Left lung (tissue), 10 donors: ENCODE data around the gene PITPNM3. TPM values are rescaled to one million over a fixed set of nuclear protein-coding genes. Genes with fewer than 3 reads are reported as not detected.

Experiments
- ATAC-seq: fragments of 200-7000 bp; cut with Tn5 transposase; one replicate; pipeline ENCODE4 v1.9.1; 2020; ENCODE audit warnings: moderate library complexity
- DNase-seq, 4 donors: peaks; one replicate each; pipeline ENCODE4 v3.0.0-alpha.2; 2013 to 2020
- H3K27ac ChIP-seq, 2 donors: fragments of 200-600 bp; sonication (generic) in 1 of 2; one replicate each; pipeline versions ENCODE4 v1.5.0 to v1.8.0; 2020 to 2021
- H3K27me3 ChIP-seq, 2 donors: fragments of 200-600 bp; sonication (generic) in 1 of 2; one replicate each; pipeline versions ENCODE4 v1.5.0 to v1.8.0; 2020 to 2021
- H3K36me3 ChIP-seq, 2 donors: fragments of 200-600 bp; sonication (generic) in 1 of 2; one replicate each; pipeline versions ENCODE4 v1.5.0 to v1.8.0; 2020 to 2021
- H3K4me1 ChIP-seq, 2 donors: fragments of 200-600 bp; one replicate each; pipeline ENCODE4 v1.8.0; 2021
- H3K4me3 ChIP-seq, 2 donors: fragments of 200-600 bp; sonication (generic) in 1 of 2; one replicate each; pipeline versions ENCODE4 v1.5.0 to v1.8.0; 2020 to 2021; ENCODE audit warnings: mild to moderate bottlenecking in 1 of 2
- H3K9me3 ChIP-seq, 2 donors: fragments of 200-600 bp; sonication (generic) in 1 of 2; one replicate each; pipeline versions ENCODE4 v1.5.0 to v1.8.0; 2020 to 2021
- intact Hi-C, 2 donors: fragments of 100-400 bp; cut with DNase I; formaldehyde crosslinking; loops; one replicate each; pipeline versions ENCODE4 v1.11.2 to v1.14.2; 2022
- polyA plus RNA-seq, 6 donors: library from polyadenylated mRNA; unstranded; fragments of 120-200 nt; gene quantifications; one replicate each; pipeline ENCODE4 v1.2.1, GENCODE V29; 2013; ENCODE audit not compliant: insufficient read length in 6 of 6
- total RNA-seq, 2 donors: library from RNA; stranded (reverse); fragmentation: NEBNext Ultra II Directional; extraction: Animal tissue kit (Norgen Biotek cat#: 25700); gene quantifications; one replicate each; pipeline ENCODE4 v1.2.1, GENCODE V29; 2021
- TF ChIP-seq, protein P1 (sequence below), 2 donors: fragments of 200-600 bp; sonication (generic) in 1 of 2; IDR thresholded peaks; one replicate each; pipeline versions ENCODE4 v1.5.0 to v1.8.0; 2021; ENCODE audit warnings: antibody characterized with exemption in 2 of 2
- donor health status: DM: no; HTN: yes; CAD: no.
- donor health status: DM: no; HTN: no; CAD: no.

The PITPNM3 gene
- total and polyA plus RNA-seq, 8 donors, result 3.6 to 13.8 (median 5.8) TPM

GRCh38 chr17:6592173-6592572 is 35.8 kb upstream of the PITPNM3 start:
- H3K36me3 ChIP-seq, result peaks cover 9 to 73% of the 10 kb centered on the region in 2 donors
- intact Hi-C loops, result no loop called here

GRCh38 chr17:6591599-6592158 is 35.3 kb upstream of the PITPNM3 start:
- TF ChIP-seq, protein P1, sequence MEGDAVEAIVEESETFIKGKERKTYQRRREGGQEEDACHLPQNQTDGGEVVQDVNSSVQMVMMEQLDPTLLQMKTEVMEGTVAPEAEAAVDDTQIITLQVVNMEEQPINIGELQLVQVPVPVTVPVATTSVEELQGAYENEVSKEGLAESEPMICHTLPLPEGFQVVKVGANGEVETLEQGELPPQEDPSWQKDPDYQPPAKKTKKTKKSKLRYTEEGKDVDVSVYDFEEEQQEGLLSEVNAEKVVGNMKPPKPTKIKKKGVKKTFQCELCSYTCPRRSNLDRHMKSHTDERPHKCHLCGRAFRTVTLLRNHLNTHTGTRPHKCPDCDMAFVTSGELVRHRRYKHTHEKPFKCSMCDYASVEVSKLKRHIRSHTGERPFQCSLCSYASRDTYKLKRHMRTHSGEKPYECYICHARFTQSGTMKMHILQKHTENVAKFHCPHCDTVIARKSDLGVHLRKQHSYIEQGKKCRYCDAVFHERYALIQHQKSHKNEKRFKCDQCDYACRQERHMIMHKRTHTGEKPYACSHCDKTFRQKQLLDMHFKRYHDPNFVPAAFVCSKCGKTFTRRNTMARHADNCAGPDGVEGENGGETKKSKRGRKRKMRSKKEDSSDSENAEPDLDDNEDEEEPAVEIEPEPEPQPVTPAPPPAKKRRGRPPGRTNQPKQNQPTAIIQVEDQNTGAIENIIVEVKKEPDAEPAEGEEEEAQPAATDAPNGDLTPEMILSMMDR (IDR thresholded peaks at IDR 0.05), result no peak
- peak overlapping the region; percentile 50 to 66 for H3K27ac ChIP-seq
- H3K4me1 ChIP-seq, result peaks cover 2 to 6% of the 10 kb centered on the region in 2 donors
- H3K27me3 ChIP-seq, result no peaks in the 10 kb centered on the region
- no peaks in the 10 kb centered on the region for H3K9me3 ChIP-seq
- H3K36me3 ChIP-seq, result peaks cover 9 to 78% of the 10 kb centered on the region in 2 donors
- ATAC-seq (peak; percentile 78), DNase-seq (no peak)
- H3K4me3 ChIP-seq, result no peak overlapping the region
- intact Hi-C loops, result no loop called here

More at GRCh38 chr17:6592173-6592572, 35.8 kb upstream of the PITPNM3 start:
- Histone ChIP-seq H3K4me3 (no peak overlapping the region), H3K27ac (peak overlapping the region in 1 of 2 donors; percentile 66), H3K27me3 (no peaks in the 10 kb centered on the region), H3K9me3 (no peaks in the 10 kb centered on the region), H3K4me1 (peaks cover 2 to 6% of the 10 kb centered on the region in 2 donors)
- TF ChIP-seq, protein P1 (IDR thresholded peaks at IDR 0.05), result no peak
- ATAC-seq (peak; percentile 91), DNase-seq (peak in 1 of 4 donors; percentile 53)

DNA sequence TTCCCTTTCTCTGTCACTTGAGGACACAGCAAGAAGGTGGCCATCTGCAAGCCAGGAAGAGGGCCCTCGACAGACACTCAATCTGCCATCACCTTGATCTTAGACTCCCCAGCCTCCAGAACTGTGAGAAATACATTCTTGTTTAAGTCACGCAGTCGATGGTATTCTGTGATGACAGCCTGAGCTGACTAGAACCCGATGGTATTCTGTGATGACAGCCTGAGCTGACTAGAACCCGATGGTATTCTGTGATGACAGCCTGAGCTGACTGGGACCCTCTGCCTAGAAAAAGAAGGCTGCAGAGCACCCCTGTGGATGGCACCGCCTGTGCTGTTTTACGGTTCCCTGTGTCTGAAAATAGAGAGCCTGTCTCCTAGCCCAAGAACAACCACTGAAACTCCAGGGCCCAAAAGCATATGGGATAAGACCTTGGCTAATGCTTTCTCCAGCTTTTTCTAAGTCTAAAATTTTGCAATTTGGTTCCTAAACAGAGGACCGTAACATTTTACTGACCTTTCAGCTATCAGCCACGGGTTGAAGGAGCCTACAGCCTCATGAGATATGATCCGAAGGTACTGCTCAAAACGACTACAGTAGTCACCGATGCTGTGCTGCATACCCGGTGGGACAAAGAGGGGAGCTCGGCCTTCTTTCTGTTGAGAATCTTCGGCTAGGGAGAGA is 33.1 kb upstream of the PITPNM3 start:
- peaks cover 0 to 8% of the 10 kb centered on the region in 2 donors for H3K9me3 ChIP-seq
- no peak overlapping the region for H3K4me3 ChIP-seq
- no peak overlapping the region for H3K27ac ChIP-seq
- DNase-seq, result no peak
- no peaks in the 10 kb centered on the region for H3K27me3 ChIP-seq
- TF ChIP-seq, protein P1 (IDR thresholded peaks at IDR 0.05), result no peak
- no peak for ATAC-seq
- H3K36me3 ChIP-seq, result peaks cover 7 to 82% of the 10 kb centered on the region in 2 donors
- intact Hi-C loops, result no loop called here
- H3K4me1 ChIP-seq, result peaks cover 2 to 6% of the 10 kb centered on the region in 2 donors

- no peak for ATAC-seq
- Histone ChIP-seq H3K27ac (no peak overlapping the region), H3K4me3 (no peak overlapping the region), H3K4me1 (peaks cover 2 to 6% of the 10 kb centered on the region in 2 donors), H3K27me3 (no peaks in the 10 kb centered on the region), H3K9me3 (peaks cover 0 to 8% of the 10 kb centered on the region in 2 donors), H3K36me3 (peaks cover 6 to 82% of the 10 kb centered on the region in 2 donors)
- intact Hi-C loops, result no loop called here
- no peak for DNase-seq
- TF ChIP-seq, protein P1 (IDR thresholded peaks at IDR 0.05), result no peak
Observed at GRCh38 chr17:6588165-6588564, 31.8 kb upstream of the PITPNM3 start.

- H3K4me3 ChIP-seq, result no peak overlapping the region
- peaks cover 0 to 8% of the 10 kb centered on the region in 2 donors for H3K9me3 ChIP-seq
- H3K27me3 ChIP-seq, result no peaks in the 10 kb centered on the region
- TF ChIP-seq, protein P1 (IDR thresholded peaks at IDR 0.05), result no peak
- intact Hi-C loops, result no loop called here
- ATAC-seq, result no peak
- H3K4me1 ChIP-seq, result peaks cover 2 to 6% of the 10 kb centered on the region in 2 donors
- DNase-seq, result no peak
- H3K36me3 ChIP-seq, result peaks cover 6 to 85% of the 10 kb centered on the region in 2 donors
- no peak overlapping the region for H3K27ac ChIP-seq
Observed at GRCh38 chr17:6587310-6587709, 31.0 kb upstream of the PITPNM3 start.
